Stimulated activated CD8-positive, alpha-beta memory T cell treated with anti-CD3 and anti-CD28 coated beads, Interleukin-15, amount 100 ng/mL, for 4 hours (primary cell): ENCODE measurements around the gene SWAP70.
"Not testable (repeated sequence)": the region's sequence is repeated elsewhere in the genome, so short reads cannot be mapped to it uniquely, and the experiment has no call there.

Experiments used
- DNase-seq, 2 donors: peaks; one replicate each; pipeline ENCODE4 v3.0.0-alpha.2; 2020; ENCODE audit warnings: low read depth in 2 of 2

The SWAP70 gene

DNA sequence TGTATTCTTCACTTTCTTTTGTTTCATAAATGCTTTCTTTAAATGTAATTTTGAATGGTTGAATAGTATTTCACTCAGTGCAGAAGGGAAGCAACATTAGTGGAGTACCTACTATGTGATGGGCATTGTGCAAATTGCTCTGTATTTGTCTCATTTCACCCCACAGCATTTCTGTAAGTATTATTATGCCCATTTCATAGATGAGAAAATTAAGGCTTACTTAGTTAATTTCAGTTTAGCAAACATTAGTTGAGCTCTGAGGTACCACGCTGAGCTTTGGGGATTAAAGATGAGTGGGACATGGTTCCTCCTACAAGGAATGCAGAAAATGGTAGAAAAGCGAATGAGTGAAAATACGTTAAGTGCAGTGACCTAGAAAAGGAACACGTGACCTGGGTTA lies 58.1 kb downstream of the SWAP70 start:
- DNase-seq = no peak

DNA sequence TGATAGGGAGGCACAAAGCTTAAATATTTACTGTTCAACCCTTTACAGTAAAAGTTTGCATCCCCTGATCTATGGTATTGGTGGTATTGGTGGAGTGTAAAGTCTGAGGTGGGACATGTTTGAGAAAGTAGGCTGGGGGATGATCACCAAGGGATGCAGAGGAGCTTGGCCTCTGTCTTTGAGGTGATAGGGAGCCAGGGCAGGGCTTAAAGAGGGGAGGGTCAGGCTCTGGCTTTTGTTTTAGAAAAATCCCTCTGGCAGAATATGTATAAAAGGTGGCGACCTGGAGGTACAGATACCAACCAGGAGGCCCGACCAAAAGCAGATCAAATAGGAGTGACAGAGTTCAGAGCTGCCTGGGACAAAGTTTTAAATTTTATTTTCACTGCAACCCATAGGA lies 59.0 kb downstream of the SWAP70 start:
- no peak for DNase-seq

DNA sequence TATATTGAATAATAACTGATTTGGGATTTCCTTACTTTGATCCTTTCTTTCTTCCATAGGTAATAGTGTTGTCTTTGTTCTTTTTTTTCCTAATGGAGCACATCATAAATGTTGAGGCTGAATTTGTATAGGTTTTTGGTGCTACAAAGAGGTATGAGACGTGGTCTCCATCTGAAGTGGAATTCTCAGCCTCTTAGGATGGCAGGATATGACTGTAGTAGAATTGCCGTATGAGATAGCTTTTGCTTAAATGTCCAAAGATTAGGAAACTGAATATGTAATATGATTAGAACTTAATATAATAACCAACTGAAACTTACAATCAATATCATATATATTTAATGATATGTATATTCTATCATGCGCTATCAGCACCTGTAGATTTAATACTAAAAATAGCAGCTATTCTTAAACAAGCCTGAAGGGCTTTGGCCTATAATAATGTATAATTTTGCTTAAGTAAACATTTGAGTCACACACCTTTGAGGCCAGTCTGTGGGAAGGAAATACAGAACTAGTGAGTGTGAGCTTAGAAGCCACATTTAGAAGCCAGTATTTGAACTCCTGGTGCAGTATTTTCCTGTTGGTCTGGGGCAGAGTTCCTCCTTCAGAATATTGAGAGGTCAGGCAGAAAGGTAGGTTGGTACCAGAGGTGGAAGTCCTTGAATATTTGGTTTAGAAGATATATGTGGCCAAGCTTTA lies 62.6 kb downstream of the SWAP70 start:
- no peak for DNase-seq

DNA sequence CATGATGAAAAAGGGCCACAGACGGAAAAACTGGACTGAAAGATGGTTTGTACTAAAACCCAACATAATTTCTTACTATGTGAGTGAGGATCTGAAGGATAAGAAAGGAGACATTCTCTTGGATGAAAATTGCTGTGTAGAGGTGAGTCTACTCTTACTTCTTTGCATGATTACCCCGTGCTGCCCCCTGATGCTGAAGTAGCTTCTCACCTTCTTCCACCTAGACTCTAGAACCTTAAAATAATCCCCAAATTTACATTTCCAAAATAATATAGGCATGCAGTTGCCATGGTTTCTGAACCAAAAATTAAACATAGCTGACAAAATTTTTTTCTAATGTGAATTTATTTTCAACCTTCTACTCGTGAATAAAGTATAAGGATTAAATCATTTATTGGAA lies 64.2 kb downstream of the SWAP70 start:
- DNase-seq = no peak

DNA sequence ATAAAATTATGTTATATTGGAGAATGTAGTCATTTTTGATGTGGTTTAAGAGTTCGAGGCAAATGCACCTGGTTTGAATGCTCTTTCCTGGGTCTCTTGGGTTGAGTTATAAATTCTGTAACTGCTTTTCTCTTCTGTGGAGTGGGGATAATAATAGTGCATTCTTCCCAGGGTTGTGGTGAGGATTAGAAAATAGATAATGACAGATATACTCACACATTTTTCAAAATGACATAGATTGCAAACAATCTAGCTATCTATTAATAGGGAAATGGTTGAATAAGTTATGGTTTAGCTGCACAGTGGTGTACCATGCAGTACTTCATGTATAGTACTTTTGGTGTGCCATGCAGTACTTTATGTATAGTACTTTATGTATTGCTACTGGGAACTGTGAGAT lies 67.4 kb downstream of the SWAP70 start:
- DNase-seq = no peak

DNA sequence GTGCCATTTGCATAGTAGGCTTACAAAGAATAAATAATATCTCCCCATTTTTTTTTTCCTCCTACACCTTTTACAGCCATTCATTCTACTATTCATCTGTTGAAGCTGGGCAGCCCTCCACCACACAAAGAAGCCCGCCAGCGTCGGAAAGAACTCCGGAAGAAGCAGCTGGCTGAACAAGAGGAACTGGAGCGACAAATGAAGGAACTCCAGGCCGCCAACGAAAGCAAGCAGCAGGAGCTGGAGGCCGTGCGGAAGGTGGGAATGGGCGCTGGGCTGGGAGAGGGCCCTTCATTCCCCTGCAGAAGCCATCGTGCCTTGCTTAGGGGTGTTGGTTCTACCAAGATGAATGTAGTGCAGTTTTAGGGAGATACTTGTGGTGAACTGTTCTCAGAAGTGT lies 68.6 kb downstream of the SWAP70 start:
- no peak for DNase-seq

DNA sequence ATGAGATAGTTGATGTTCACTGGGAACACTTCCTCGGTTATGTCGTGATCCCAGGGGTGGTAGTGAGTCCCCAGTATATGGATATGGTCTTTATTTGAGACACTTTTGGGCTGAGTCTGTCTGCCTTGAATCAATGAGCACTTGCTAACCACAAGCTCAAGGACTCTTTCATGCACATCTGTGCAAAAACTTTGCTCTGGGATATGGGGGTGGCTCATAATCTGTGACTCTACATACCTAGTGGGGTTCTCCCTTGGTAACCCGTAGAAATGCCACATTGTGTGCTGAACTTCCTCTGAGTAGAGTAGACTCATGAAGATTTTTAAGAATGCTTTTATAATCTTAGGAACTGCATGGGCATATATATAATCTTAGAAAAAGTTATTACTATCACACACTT lies 69.3 kb downstream of the SWAP70 start:
- no peak for DNase-seq

DNA sequence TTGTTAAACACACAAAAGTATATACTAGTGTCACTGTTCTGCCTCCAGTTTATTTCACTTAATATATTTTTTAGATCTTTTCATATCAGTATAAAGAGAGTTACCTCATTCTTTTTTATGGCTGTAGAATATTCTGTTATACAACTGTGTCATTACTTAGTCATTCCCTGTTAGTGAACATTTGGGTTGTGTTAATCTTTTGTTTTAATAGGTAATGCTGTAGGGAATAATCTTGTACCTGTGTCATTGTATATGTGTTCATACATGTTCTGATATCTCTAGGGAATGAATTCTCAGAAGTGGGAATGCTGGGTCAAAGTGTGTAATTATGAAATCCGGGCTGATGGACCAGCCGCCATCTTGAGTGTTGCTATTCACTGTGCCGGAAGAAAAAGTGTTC lies 71.4 kb downstream of the SWAP70 start:
- DNase-seq = no peak

DNA sequence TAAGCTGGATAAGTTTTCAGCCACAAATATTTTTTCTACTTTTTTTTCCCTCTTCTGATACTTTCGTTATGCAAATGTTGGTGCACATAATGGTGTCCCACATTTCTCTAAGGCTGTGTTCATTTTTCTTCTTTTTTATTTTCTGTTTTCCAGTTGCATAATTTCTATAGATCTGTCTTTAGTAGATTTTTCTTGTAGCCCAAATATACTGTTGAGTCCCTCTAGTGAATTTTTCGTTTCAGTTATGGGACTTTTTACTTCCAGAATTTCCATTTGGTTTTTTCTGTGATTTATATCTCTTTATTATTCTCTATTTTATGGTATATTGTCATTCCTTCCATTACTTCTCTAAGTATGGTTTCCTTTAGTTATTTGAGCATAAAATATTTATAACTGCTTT lies 72.0 kb downstream of the SWAP70 start:
- DNase-seq = no peak

DNA sequence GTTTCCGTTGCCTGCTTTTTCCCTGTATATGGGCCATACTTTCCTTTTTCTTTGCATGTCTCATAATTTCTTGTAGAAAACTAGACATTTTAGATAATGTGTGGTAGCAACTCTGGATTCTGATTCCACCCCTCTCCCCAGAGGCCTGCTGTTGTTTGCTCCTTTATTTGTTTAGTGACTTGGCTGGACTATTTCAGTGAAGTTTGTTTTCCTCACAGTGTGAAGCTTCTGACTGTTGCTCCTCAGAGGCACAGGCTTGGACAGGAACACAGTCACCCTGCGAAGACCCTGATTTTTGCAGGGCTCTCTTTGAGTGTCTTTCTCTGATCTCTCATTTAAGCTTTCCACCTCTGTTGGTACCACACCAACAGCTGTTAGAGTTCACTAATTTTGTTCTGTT lies 72.5 kb downstream of the SWAP70 start:
- no peak for DNase-seq

DNA sequence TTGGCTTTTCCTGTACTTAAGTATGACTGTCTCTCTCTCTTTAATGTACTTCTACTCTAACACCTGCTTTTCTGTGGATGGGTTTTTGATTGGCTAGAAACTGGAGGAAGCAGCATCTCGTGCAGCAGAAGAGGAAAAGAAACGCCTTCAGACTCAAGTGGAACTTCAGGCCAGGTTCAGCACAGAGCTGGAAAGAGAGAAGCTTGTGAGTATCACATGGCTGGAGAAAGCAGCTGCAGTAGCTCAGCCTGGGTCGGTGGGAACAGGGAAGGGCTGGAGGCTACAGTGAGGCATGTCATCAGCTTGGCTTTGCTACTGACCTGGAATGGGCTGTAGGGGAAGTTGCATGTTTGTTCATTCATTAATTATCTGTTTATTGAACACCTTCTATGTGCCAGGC lies 74.2 kb downstream of the SWAP70 start:
- DNase-seq = no peak

DNA sequence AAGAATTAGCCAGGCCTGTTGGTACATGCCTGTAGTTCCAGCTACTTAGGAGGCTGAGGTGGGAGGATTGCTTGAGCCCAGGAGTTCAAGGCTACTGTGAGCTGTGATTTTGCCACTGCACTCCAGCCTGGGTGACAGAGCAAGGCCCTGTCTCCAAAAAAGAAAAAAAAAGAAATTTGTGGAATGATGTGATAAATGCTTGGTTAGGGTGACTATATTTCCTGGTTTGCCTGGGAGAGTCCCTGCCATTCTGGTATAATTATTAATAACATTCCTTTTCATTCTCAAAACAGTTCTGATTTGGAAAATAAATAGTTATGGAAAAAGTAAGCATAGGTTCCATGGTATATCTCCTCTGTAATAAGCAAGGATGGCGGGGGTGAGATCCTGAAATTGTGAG lies 74.8 kb downstream of the SWAP70 start:
- DNase-seq = no peak

DNA sequence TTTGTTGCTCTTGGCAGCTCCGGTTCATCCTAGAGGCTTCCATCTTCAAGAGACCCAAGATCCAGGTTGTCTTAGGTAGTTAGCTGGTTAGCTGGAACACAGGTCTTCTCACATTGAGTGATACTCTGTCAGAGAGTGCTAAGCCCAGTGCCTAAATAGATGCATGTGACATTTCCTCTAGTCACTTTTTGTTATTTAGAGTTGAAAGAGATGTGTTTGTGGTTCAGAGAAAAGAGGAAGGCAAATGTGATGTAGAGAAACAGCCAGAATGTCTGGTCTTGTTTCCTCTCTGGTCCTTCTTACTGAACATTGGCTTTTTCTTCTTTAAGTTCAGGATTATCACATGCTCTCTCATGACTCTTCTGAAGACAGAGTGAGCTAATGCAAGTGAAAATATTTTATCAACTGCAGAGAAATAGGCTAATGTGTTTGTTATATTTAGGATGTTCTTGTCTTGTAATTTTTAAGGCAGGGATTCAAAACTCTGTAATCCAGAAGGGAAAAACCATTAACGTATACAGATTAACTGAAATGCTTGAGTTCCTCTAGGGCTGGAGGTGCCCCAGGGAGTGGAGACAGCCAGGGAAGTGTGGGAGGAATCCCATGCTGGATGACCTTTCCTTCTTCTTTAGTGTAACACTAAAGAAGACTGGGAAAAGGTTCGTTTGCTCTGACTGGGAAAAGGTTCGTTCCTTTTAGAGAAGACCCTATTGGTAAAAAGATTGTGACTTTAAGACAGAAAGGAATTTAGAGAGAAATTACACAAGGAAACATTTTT lies 75.4 kb downstream of the SWAP70 start:
- no peak for DNase-seq

DNA sequence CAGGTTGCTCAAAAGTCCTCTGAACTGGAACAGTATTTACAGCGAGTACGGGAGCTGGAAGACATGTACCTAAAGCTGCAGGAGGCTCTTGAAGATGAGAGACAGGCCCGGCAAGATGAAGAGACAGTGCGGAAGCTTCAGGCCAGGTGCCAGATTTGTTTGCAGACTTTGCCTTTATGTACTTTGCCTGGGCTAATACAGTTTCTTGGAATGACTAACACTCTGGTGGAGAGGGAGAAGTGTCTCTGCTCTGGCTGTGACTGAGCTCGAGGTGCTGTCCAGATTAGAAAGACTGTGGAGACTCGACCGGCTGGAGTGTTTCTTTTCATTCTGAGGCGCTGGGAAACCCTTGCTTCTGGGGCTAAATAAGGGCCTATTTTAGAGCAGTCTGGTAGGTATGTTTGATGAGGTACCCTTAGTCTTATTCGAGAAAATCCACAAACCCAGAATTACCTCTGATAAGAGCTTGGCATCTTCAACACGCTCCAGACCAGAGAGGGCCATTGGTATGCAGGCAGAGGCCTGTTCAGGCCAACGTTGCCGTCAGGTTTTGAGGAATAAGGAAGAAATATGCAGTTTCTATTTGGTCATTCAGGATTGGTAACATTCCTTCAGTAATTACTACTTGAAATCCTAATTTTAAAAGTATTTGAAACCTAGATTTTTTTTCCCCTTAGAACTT lies 76.5 kb downstream of the SWAP70 start:
- DNase-seq = no peak

DNA sequence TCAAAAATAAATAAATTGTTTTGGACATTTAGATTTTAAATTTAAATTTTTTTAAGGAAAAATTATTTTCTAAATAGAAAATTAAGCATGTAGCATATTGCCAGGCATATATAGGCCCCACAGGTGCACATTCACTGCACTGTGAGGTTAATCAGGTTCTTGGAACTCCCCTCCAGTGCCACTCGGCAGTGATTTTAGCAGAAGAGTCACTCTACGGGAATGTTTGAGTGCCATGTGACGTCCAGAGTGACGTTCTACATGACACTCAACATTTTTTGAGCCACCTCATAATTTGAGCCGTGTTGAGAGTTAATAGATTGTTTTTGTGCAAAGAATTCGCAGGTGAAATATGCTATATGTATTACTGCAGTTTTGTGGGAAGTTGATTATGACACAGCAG lies 77.4 kb downstream of the SWAP70 start:
- DNase-seq = no peak

DNA sequence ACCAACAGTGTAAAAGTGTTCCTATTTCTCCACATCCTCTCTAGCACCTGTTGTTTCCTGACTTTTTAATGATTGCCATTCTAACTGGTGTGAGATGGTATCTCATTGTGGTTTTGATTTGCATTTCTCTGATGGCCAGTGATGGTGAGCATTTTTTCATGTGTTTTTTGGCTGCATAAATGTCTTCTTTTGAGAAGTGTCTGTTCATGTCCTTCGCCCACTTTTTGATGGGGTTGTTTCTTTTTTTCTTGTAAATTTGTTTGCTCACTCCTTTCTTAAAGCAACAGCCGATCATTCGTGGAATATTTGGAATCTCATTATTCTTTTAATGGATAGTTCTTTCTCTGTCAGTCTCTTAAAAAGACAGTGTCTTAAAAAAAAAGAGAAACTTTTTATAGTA lies 79.6 kb downstream of the SWAP70 start:
- not testable (repeated sequence) for DNase-seq

DNA sequence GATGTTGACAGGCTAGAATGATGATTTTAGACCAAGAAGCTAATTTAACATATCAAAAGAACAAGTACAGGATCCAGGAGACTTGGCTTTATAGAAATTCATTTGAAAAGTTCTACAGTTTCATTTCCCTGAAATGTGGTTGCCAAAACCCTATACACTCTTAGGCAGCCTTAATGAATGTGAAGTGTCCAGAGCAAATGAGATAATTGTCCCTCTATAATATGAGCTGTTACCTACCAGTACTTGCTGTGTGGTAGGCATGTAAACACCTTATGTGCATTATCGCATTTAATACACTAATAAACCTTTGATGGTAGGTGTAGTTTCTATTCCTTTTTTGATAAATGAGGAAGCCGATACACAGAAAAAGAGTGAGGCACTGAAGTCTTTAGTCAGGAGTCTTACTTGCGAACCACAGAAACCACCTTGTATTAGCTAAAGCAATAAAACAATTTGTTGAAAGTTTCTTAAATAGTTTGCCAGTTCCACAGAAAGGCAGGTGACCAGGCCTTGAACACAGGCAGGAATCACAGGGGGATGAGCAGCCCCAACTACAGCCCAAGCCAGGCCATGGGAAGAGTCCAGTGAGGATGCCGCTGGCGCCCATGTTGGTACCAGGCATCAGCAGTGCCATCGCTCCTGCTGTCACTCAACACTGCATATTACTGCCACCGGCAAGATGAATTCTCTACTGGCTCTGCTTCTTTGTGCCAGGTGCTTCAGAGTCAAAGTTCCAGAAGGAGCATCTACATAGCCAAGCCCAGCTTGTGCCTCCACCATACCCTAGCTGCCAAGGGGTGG lies 81.7 kb downstream of the SWAP70 start:
- DNase-seq = no peak

DNA sequence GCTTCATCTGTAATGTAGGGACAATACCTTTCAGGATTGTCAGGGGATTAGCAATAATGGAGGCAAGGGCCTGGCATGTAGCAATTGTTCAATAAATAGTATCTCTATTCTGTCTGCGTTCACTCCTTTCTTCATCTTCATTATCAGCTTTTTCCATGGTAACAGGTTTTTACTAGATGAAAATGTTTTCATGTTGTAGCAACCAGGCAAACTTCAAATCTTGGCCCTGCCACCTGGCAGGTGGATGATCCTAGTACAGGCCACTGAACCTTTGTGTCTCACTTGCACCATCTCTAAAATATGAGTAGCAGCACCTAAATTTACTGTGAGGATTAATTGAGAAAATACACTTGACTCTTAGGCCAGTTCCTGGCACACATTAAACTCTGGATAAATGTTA lies 83.4 kb downstream of the SWAP70 start:
- no peak for DNase-seq

DNA sequence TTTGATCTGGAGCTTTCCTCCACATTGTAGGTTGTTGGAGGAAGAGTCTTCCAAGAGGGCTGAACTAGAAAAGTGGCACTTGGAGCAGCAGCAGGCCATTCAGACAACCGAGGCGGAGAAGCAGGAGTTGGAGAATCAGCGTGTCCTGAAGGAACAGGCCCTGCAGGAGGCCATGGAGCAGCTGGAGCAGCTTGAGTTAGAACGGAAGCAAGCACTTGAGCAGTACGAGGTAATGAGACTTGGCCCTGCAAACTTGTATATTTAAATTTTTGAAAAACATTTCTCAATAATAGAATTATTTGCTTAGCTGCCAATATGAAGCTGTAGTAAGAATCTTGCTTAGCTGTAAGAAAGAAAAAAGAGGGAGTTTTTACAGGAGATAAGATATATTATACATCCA lies 84.0 kb downstream of the SWAP70 start:
- DNase-seq = no peak

DNA sequence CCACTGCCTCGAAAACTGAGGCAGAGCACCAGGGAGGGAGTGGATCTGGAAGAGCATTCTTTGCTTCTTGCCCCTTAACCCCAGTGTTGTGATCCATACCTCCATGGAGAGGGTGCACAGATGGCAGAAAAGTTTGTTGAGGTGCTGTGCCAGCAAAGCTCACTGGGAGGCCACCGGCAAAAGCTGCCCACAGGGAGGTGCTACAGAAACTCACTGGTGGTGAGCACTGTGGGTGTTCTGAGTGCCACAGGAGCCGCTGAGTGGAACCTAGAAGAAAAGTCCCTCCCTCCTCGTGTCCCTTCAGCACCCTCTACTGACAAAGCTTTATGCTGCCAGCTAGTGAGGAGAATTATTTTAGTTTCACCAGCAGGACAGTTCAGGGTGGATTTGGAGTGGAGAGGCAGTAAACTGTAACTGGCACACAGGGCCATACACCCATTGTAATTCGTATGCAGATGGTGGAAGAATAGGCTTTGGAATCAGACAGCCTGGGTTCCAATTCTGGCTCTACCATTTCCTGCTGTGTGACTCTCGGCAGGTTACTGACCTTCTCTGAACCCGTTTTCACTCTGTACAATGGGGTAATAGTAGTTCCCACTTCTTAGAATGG lies 84.6 kb downstream of the SWAP70 start:
- peak; percentile 29 to 32 for DNase-seq

DNA sequence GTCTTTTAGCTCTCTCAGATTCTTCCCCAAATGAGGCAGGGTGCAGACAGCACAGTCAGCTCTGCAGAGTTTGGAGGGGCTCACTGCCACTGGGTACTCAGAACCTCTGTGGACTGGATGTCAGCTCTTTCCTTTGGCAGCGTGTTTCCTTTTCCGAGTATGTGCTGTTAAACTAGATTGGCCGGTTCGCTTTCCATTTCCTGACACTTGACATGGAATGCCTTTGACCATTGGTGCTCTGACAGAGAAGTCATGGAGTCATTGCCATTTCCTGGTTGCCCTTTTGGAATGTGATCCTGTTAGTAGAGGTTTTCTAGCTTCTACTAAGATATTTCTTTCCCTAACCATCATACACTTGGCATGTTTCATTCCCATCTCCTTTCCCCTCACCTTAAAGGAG lies 86.7 kb downstream of the SWAP70 start:
- DNase-seq = no peak

DNA sequence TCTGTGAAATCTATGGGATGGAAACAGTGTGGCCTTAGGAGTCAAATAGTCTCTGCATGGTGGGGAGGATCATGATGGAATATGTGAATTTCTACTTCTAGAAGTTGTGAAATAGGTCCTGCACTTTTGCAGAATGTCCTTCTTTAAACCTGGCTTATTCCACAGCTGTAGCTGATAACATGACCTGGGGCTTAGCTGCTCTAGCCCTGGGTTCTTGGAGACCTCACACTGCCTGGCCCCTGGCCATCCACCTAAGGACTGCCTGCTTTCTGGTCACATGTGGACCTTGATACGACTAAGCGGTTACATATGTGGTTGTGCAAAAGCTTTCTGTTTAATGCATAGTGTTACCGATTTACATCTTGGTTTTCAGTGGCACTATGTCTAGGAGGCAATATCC lies 88.2 kb downstream of the SWAP70 start:
- DNase-seq = no peak
